Smooth muscle cell of trachea (primary cell): Measurements from ENCODE around the gene PSRC1. TPM values are rescaled to one million over a fixed set of nuclear protein-coding genes. Genes with fewer than 3 reads are reported as not detected.

ENCODE experiments used
- total RNA-seq: library from RNA; depleted of rRNA; stranded (reverse); fragments of >200 nt; gene quantifications from 2 replicates; pipeline ENCODE4 v1.2.1, GENCODE V29; 2014

PSRC1 gene
- 3.8 and 13.2 TPM in 2 replicates for total RNA-seq

DNA sequence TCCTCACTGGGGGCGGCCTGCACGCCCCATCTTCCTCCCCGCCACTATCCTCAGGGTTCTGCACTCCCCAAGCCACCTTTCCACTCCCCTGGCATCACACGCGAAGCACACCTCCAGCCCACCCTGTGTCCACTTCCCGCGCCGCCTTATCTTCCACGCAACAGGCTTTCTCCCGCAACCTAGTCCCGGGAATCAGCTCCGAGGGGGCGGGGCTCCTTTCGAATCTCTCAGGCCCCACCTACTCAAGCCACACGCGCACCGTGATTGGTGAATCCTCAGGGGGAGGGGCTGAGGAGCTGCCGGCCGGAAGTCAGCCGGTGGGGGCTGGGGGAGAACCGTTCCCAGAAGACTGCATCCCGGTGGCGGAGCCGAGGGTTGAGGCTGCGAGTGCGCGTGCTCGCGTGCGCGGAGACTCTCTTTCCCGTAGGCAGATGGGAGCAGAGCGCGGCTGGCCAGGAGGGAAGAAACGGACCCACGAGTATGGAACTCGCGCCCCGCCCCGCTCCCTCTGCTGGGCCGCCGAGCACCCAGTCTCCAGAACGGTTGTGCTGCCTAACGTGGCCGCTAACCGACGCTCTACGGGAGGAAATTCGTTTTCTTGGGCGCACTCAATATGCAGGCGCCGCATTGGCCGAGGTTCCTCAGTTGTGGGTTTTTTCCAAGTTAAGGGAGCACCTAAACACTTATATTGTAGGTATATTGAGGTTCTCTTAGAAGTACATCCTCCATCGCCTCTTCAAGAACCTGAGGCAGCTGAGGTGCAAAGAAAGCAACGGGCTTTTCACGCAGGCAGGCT is at the start of gene PSRC1:
Gene PSRC1, minus strand, starts transcription at position 194 of the 796 bp plus-strand sequence.

DNA sequence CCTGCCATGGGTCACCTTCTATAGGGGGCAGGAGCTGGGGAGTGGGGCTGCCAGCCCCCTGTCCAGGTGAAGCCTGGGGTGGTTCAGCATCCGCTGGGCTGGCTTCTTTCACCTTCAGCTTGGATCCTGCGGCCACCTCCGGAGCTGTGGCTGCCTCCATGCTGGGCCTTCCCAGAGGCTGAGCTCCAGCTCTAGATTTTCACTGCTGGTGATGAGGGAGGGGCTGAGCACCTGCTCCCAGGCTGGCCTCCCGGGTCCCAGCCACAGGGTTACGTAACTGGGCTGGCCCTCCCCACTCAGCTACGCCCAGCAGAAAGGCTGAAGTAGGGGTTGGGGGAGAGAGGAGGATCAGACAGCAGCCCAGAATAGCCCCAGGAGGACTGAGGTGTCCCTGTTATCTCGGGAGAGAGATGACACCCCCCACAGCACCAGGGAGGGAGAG is 23.9 kb upstream of the PSRC1 start, which contains the start of gene MYBPHL:
Gene MYBPHL, minus strand, starts transcription at position 180 of the 442 bp plus-strand sequence. Its CDS starts 20 bp downstream, at position 160.

DNA sequence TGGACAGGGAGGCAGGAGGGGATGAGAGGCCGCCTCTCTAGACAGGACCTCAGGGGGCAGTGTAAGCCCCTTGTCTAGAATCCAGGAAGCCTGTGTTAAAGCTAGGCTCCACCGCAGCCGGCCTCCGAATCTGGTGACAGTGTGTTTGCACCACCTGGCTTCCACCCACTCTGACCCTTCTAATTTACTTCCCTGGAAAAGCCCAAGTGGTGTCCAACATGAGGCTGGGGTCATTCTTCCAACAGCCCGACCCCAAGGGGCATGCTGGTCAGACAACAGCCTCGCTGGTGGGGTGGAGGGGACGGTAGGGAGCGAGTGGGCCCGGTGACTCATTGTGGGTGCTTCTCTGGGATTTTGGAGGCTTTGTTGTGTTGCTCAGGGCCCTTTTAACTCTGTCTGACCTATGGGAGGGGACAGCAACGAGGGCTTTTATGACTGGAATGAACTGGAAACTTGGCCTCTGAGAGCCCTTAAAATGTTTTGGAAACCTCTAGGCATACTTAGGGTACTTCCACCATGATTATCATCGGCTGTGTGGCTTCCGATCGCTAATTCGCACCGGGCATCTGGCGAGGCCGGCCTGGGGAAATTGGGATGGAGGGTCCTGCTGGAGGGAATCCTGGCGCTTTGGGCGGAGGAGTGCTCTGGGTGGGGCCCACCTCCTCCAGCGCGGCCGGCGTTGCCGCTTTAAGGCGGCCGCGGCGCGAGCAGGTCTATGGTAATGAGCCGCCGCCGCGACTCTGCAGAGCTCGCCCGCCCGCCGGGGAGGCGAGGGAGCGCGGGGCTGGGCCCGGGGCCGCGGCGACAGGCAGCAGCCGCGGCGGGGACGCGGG is 33.9 kb downstream of the PSRC1 start, which contains the start of gene CELSR2:
Gene CELSR2, plus strand, starts transcription at position 743 of the 833 bp plus-strand sequence. CDS start 541 bp downstream, outside the sequence.

Other genes with a start within 250 kb of the PSRC1 start
- 16.0 and 20.5 TPM in 2 replicates for gene WDR47, start 241.0 kb downstream of the PSRC1 start, total RNA-seq
- gene TAF13, start 207.1 kb downstream of the PSRC1 start, total RNA-seq, result 73.9 and 75.4 TPM in 2 replicates
- 26.2 and 37.2 TPM in 2 replicates for gene TMEM167B, start 192.4 kb downstream of the PSRC1 start, total RNA-seq
- gene ELAPOR1, start 169.0 kb downstream of the PSRC1 start, total RNA-seq, result 0.15 and 0.33 TPM in 2 replicates
- gene SARS1, start 69.2 kb downstream of the PSRC1 start, total RNA-seq, result 262 and 277 TPM in 2 replicates
- 1.5 TPM in 2 replicates for gene CELSR2, start 33.6 kb downstream of the PSRC1 start, total RNA-seq
- not detected in 2 replicates for gene MYBPHL, start 23.9 kb upstream of the PSRC1 start, total RNA-seq
- 8.9 and 9.6 TPM in 2 replicates for gene SORT1, start 114.8 kb upstream of the PSRC1 start, total RNA-seq
- 30.4 and 60.2 TPM in 2 replicates for gene PSMA5, start 143.3 kb upstream of the PSRC1 start, total RNA-seq
- gene SYPL2, start 183.4 kb upstream of the PSRC1 start, total RNA-seq, result 0.29 and 1.2 TPM in 2 replicates
- gene ATXN7L2, start 200.8 kb upstream of the PSRC1 start, total RNA-seq, result 1.7 and 3.3 TPM in 2 replicates
- gene CYB561D1, start 210.9 kb upstream of the PSRC1 start, total RNA-seq, result 6.4 and 6.8 TPM in 2 replicates
- 1.0 and 3.6 TPM in 2 replicates for gene AMIGO1, start 226.6 kb upstream of the PSRC1 start, total RNA-seq